MCF 10A (cell line): ENCODE measurements around the gene PRAMEF1. TPM values are rescaled to one million over a fixed set of nuclear protein-coding genes. Genes with fewer than 3 reads are reported as not detected.

Experiments used
- BruUV-seq: library from RNA; stranded (reverse); fragments of 400-500 nt; replicated peaks from 2 replicates; lab custom pipeline; 2021; lab: Mats Ljungman, UMichigan
- CTCF ChIA-PET: fragments of 300-600 bp; sonication (Branson Sonifier 250); formaldehyde crosslinking; extraction: SDS; loops from one replicate; lab custom pipeline; 2021; ENCODE audit warnings: antibody characterized with exemption, inconsistent platforms; lab: Yijun Ruan, JAX
- POLR2A ChIA-PET: fragments of 300-600, 350-650 bp; sonication (Branson Sonifier 250); formaldehyde crosslinking; extraction: SDS; loops from one replicate; lab custom pipeline; 2020; ENCODE audit warnings: antibody characterized with exemption, inconsistent platforms; lab: Yijun Ruan, JAX
- DNase-seq: peaks from one replicate; pipeline ENCODE4 v3.0.0-alpha.2; 2018; ENCODE audit not compliant: unreplicated experiment
- H3K27ac Mint-ChIP-seq: one replicate; pipeline ENCODE4 v1.8.0; 2022; ENCODE audit warnings: mild to moderate bottlenecking, low read depth, mixed read lengths; ENCODE audit not compliant: unreplicated experiment
- H3K27me3 Mint-ChIP-seq: one replicate; pipeline ENCODE4 v1.8.0; 2022; ENCODE audit warnings: mixed read lengths; ENCODE audit not compliant: insufficient read depth, unreplicated experiment
- H3K36me3 Mint-ChIP-seq: one replicate; pipeline ENCODE4 v1.8.0; 2022; ENCODE audit warnings: mild to moderate bottlenecking, moderate library complexity, mixed read lengths; ENCODE audit not compliant: insufficient read depth, unreplicated experiment
- H3K4me1 Mint-ChIP-seq: one replicate; pipeline ENCODE4 v1.8.0; 2022; ENCODE audit warnings: mixed read lengths; ENCODE audit not compliant: insufficient read depth, unreplicated experiment
- H3K4me3 Mint-ChIP-seq: one replicate; pipeline ENCODE4 v1.8.0; 2022; ENCODE audit warnings: mild to moderate bottlenecking, moderate library complexity, mixed read lengths; ENCODE audit not compliant: unreplicated experiment
- H3K9me3 Mint-ChIP-seq: one replicate; pipeline ENCODE4 v1.8.0; 2022; ENCODE audit warnings: mixed read lengths; ENCODE audit not compliant: unreplicated experiment
- CTCF ChIP-seq: fragments of 200-600 bp; IDR thresholded peaks from one replicate; pipeline ENCODE4 v1.8.0; 2022; ENCODE audit warnings: antibody characterized with exemption, mild to moderate bottlenecking; ENCODE audit not compliant: unreplicated experiment
- intact Hi-C: fragments of 100-400 bp; cut with micrococcal nuclease; formaldehyde crosslinking; loops from 2 replicates; pipeline ENCODE4 v1.14.1; 2022
- total RNA-seq: library from RNA; stranded (reverse); gene quantifications from 2 replicates; pipeline ENCODE4 v1.2.3, GENCODE V29; 2022

The PRAMEF1 gene
- total RNA-seq, 1 experiment from 2014 or later, result not detected

DNA sequence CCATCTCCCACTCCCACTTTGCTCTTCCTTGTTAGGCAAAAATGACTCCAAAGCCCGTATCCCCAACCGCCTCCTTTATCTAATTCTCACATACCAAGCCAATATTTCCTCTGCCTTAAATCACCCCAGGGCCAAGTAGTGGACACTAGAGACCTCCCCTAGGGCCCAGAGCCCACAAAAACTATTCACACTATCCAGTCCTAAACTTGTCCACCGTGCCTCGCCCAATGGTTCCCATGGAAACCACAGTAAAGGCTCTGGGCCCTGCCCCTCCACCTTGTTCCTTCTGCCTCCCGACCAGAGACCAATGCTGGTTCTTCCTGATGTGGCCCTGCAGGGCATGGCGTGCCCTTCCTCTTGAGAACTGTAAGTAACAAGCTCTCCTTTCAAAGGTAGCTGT, 33.4 kb upstream of the PRAMEF1 start:
- H3K9me3 Mint-ChIP-seq, result no peaks in the 10 kb centered on the region
- no peaks in the 10 kb centered on the region for H3K4me1 Mint-ChIP-seq
- CTCF ChIA-PET, result no interaction called here
- POLR2A ChIA-PET, result no interaction called here
- no TSS peak for BruUV-seq
- TF ChIP-seq CTCF, result no peak
- no peaks in the 10 kb centered on the region for H3K36me3 Mint-ChIP-seq
- H3K27me3 Mint-ChIP-seq, result peaks cover 93% of the 10 kb centered on the region
- no peak for DNase-seq
- no peak overlapping the region for H3K4me3 Mint-ChIP-seq
- intact Hi-C loops, result no loop called here
- no peak overlapping the region for H3K27ac Mint-ChIP-seq

GRCh38 chr1:12760256-12760795, 30.9 kb upstream of the PRAMEF1 start:
- peaks cover 73% of the 10 kb centered on the region for H3K27me3 Mint-ChIP-seq
- H3K4me3 Mint-ChIP-seq, result no peak overlapping the region
- intact Hi-C loops, result no loop called here
- peak; percentile 23 for DNase-seq
- POLR2A ChIA-PET, result no interaction called here
- TF ChIP-seq CTCF, result peak; percentile 38
- BruUV-seq, result no TSS peak
- CTCF ChIA-PET, result interaction anchor here (0.6 kb wide), 1 partner anchor 983 kb away, joined by 3 read pairs; no protein-coding TSS in a partner anchor
- H3K27ac Mint-ChIP-seq, result no peak overlapping the region
- H3K9me3 Mint-ChIP-seq, result no peaks in the 10 kb centered on the region
- H3K36me3 Mint-ChIP-seq, result no peaks in the 10 kb centered on the region
- H3K4me1 Mint-ChIP-seq, result no peaks in the 10 kb centered on the region

DNA sequence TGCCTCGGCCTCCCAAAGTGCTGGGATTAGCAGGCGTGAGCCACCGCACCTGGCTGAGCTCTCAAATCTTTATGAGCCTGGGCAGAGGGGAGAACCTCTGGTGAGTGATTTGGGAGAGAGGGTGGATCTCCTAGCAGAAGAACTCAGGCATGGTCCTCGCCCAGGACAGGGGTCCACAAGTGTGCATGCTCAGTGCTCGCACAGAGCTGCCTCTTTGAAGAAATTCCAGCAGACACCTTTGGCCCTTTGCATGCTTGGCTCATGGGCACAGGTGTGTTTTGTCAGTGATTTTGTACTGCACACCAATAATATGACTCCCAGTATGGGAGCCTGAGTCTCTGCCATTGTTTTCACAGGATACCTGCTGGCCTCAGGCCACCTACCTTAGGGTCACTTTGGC, 29.4 kb upstream of the PRAMEF1 start:
- Mint-ChIP-seq H3K9me3 (no peaks in the 10 kb centered on the region), H3K4me3 (no peak overlapping the region), H3K27me3 (peaks cover 72% of the 10 kb centered on the region), H3K27ac (no peak overlapping the region), H3K36me3 (no peaks in the 10 kb centered on the region), H3K4me1 (no peaks in the 10 kb centered on the region)
- ChIA-PET CTCF (no interaction called here), POLR2A (no interaction called here)
- no peak for TF ChIP-seq CTCF
- no TSS peak for BruUV-seq
- intact Hi-C loops, result no loop called here
- no peak for DNase-seq

DNA sequence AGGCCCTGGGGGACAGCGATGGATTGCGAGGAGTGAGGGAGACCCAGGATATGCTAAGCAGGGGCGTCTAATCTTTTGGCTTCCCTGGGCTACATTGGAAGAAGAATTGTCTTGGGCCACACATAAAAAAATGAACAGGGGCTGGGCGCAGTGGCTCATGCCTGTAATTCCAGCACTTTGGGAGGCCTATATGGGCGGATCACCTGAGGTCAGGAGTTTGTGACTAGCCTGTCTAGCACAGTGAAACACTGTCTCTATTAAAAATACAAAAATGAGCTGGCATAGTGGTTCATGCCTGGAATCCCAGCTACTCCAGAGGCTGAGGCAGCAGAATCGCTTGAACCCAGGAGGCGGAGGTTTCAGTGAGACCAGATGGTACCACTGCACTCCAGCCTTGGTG, 28.4 kb upstream of the PRAMEF1 start:
- Mint-ChIP-seq H3K27ac (no peak overlapping the region), H3K36me3 (no peaks in the 10 kb centered on the region), H3K4me1 (no peaks in the 10 kb centered on the region), H3K27me3 (peaks cover 72% of the 10 kb centered on the region), H3K4me3 (no peak overlapping the region), H3K9me3 (no peaks in the 10 kb centered on the region)
- no peak for TF ChIP-seq CTCF
- POLR2A ChIA-PET, result interaction anchor here (0.6 kb wide), 1 partner anchor 782 kb away, joined by 3 read pairs; no protein-coding TSS in a partner anchor
- DNase-seq, result no peak
- CTCF ChIA-PET, result no interaction called here
- intact Hi-C loops, result no loop called here
- BruUV-seq, result no TSS peak
